Choroid plexus epithelial cell (primary cell): Measurements from ENCODE around the gene SLC38A8.

ENCODE experiments used
- DNase-seq: peaks from one replicate; pipeline ENCODE4 v3.0.0-alpha.2; 2010; ENCODE audit warnings: low read depth
- H3K4me3 ChIP-seq: 2 replicates; pipeline ENCODE4 v1.5.1; 2011; ENCODE audit warnings: low read depth, mild to moderate bottlenecking, control low read depth, low read length, moderate library complexity
- TF ChIP-seq, protein P1 (sequence below): conservative IDR thresholded peaks from 2 replicates; pipeline ENCODE4 v1.5.1; 2011; ENCODE audit warnings: low read depth, mild to moderate bottlenecking, control low read depth, inconsistent platforms, low read length, moderate library complexity

The SLC38A8 gene

DNA sequence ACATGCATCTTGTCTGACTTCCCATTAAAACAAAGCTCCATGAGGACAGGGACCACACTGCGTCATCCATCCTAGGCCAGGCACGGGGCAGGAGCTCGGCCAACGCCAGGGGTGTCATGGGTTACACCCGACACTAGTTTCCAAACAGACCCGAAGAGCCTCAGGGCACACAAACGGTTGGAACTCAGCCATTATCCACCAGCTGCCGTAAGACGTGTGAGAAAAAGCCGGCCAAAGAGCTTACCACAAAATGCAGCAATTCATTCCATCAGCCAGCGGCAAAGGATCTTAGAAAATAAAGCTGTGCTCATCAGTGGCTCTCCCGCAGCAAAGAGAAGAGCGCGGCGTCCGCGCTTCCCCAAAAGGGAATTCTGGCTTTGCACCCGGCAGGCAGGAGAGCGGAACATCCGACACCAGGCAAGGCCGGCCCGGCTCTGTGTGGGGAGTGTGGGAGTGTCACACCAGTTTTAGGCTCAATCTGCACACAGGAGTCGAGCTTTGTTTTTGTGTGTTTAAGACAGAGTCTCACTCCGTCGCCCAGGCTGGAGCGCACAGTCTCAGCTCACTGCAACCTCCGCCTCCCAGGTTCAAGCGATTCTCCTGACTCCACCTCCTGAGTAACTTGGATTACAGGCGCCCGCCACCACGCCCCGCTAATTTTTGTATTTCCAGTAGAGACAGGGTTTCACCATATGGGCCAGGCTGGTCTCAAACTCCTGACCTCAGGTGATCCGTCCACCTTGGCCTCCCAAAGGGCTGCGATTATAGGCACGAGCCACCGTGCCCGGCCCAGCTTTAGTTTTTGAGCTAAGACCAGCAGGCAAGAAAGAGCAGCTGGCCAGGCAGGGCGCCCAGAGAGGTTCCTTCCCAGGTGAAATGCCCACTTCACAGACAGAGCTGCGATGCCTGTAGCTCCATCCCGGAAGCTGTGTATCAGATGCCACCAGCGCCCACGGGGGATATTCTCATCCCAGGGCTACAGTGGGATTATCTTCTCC, 1.5 kb downstream of the SLC38A8 start:
- no peak for DNase-seq
- no peak overlapping the region for H3K4me3 ChIP-seq
- TF ChIP-seq, protein P1, sequence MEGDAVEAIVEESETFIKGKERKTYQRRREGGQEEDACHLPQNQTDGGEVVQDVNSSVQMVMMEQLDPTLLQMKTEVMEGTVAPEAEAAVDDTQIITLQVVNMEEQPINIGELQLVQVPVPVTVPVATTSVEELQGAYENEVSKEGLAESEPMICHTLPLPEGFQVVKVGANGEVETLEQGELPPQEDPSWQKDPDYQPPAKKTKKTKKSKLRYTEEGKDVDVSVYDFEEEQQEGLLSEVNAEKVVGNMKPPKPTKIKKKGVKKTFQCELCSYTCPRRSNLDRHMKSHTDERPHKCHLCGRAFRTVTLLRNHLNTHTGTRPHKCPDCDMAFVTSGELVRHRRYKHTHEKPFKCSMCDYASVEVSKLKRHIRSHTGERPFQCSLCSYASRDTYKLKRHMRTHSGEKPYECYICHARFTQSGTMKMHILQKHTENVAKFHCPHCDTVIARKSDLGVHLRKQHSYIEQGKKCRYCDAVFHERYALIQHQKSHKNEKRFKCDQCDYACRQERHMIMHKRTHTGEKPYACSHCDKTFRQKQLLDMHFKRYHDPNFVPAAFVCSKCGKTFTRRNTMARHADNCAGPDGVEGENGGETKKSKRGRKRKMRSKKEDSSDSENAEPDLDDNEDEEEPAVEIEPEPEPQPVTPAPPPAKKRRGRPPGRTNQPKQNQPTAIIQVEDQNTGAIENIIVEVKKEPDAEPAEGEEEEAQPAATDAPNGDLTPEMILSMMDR: no peak

DNA sequence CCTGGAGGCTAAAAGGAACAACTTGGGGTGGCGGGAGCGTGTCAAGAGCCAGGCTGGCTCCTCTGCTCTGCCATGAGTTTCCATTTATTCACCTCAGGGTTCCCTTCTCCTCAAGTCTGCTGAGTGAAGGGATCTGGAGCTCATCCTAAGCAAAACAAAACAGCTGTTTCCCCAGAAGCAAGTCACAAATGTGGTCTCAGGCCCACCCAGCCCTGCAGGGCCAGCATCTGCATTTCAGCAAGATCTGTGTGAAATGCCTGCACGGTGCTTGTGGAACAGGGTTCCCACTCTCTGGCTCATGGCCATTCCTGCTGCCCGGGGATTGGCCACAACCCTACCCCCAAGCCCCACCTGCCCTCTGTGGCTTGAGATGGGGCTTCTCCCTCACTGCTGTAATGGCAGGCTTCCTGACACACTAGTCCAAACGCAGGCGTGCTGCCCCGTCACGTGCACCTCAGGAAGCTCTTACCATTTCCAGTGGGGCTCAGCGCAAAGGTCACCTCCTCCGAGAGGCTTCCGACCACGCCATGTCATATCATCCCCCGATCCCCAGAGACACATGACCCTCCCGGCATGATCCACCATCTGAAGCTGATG, 2.3 kb downstream of the SLC38A8 start:
- TF ChIP-seq, protein P1: no peak
- H3K4me3 ChIP-seq: no peak overlapping the region
- no peak for DNase-seq

DNA sequence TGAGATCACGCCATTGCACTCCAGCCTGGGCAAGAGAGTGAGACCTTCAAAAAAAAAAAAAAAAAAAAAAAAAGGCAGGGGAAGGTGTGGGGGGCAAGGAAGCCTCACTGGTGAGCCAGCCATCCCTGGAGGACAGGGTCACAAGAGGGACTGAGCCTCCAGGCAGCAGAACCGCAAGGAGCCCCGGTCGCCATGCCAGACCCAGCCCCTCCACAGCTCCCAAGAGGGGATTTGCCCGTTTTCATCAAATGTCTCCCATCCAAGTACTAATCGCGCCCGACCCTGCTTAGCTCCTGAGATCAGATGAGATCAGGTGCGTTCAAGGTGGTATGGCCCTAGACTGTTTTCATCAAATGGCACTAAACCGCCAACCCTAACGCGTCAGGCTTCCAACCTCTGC, 2.9 kb downstream of the SLC38A8 start:
- TF ChIP-seq, protein P1: no peak
- H3K4me3 ChIP-seq: no peak overlapping the region
- DNase-seq: no peak

DNA sequence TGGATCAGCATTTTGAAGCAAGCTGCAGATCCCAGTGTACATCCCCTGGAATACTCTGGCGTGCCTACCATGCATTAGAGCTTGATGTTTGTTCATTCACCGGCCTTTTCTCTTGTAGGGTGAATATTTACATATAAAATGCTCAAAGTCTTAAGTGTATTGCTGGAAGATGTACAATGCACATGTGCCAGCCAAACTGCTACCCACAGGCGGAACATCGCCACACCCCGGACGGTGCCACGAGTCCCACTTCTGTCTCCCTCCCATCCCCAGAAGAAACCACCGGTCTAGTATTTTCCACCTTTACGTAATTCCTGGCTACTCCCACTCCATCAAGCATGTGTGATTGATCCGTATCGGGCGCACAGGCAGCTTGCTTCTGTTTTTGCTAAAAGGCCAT, 4.1 kb downstream of the SLC38A8 start:
- TF ChIP-seq, protein P1: no peak
- H3K4me3 ChIP-seq: no peak overlapping the region
- no peak for DNase-seq

DNA sequence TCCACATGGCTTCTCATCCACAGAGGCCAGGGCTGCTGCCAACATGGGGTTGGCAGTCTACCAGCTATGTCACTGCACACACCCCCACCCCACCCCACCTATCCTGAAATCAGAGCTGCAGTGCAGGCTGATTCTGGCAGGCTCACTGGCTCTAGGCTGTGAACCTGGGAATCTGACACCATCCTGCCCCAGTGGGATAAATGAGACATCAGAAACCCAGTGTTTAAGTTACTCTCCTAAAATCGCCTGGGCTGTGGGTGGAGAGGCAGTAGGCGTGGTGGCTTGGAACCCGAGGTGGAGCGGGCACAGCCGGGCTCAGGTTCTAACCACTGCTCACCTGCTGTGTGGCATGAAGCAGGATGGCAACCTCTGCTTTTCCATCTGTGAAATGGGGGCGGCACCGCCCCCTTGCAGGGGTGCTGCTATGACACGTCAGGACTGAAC, 5.6 kb downstream of the SLC38A8 start:
- H3K4me3 ChIP-seq: no peak overlapping the region
- no peak for DNase-seq
- TF ChIP-seq, protein P1: no peak

DNA sequence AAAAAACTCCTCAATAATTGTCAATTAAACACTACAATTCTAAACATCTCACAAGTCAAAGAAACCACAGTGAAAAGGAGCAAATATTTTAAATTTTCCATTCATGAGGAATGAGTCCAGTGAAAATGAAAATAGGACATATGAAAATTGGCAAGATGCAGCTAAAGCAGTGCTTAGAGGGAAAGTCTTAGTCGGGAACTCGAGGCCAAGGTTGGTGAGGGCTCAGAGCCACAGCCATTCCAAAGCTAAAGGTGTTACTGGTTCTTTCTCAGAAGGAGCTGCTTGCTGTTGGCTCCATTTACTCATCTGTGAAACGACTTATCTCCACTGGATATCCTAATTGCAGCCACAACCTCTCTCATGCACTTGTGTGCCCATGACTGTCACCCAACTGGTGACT, 6.5 kb downstream of the SLC38A8 start:
- H3K4me3 ChIP-seq: no peak overlapping the region
- TF ChIP-seq, protein P1: no peak
- no peak for DNase-seq
